Muscle layer of duodenum (tissue), 2 donors: ENCODE measurements around the gene PRPSAP2.

ENCODE experiments used
- H3K27ac ChIP-seq: one replicate; pipeline ENCODE4 v1.7.0; 2013; ENCODE audit warnings: mild to moderate bottlenecking, low read length
- H3K27me3 ChIP-seq: one replicate; pipeline ENCODE4 v1.7.0; 2013; ENCODE audit warnings: low read depth, mild to moderate bottlenecking, control low read depth, low read length
- H3K36me3 ChIP-seq, 2 donors: one replicate each; pipeline ENCODE4 v1.7.0; 2013; ENCODE audit warnings: low read length in 2 of 2, control low read depth in 1 of 2, mild to moderate bottlenecking in 1 of 2; ENCODE audit not compliant: insufficient read depth in 2 of 2, control insufficient read depth in 1 of 2
- H3K4me1 ChIP-seq, 2 donors: one replicate each; pipeline ENCODE4 v1.7.0; 2013; ENCODE audit warnings: low read length in 2 of 2, mild to moderate bottlenecking in 2 of 2, control low read depth in 1 of 2, moderate library complexity in 1 of 2; ENCODE audit not compliant: insufficient read depth in 2 of 2, control insufficient read depth in 1 of 2
- H3K4me3 ChIP-seq, 2 donors: one replicate each; pipeline ENCODE4 v1.7.0; 2013; ENCODE audit warnings: low read length in 2 of 2, low read depth in 1 of 2, mild to moderate bottlenecking in 1 of 2
- H3K9me3 ChIP-seq, 2 donors: one replicate each; pipeline ENCODE4 v1.7.0; 2013; ENCODE audit warnings: low read length in 2 of 2, control low read depth in 1 of 2, mild to moderate bottlenecking in 1 of 2; ENCODE audit not compliant: control insufficient read depth in 1 of 2
- donor health status: healthy.

PRPSAP2 gene

GRCh38 chr17:18958611-18959010, 100.7 kb downstream of the PRPSAP2 start:
- H3K4me3 ChIP-seq, result no peak overlapping the region
- no peak overlapping the region for H3K27ac ChIP-seq
- no peaks in the 10 kb centered on the region for H3K36me3 ChIP-seq
- peaks cover 0 to 7% of the 10 kb centered on the region in 2 donors for H3K4me1 ChIP-seq
- H3K9me3 ChIP-seq, result no peaks in the 10 kb centered on the region
- H3K27me3 ChIP-seq, result no peaks in the 10 kb centered on the region

GRCh38 chr17:18959071-18959844, 101.3 kb downstream of the PRPSAP2 start:
- Histone ChIP-seq H3K27ac (no peak overlapping the region), H3K36me3 (no peaks in the 10 kb centered on the region), H3K4me1 (peaks cover 0 to 7% of the 10 kb centered on the region in 2 donors), H3K27me3 (no peaks in the 10 kb centered on the region), H3K9me3 (no peaks in the 10 kb centered on the region), H3K4me3 (no peak overlapping the region)

DNA sequence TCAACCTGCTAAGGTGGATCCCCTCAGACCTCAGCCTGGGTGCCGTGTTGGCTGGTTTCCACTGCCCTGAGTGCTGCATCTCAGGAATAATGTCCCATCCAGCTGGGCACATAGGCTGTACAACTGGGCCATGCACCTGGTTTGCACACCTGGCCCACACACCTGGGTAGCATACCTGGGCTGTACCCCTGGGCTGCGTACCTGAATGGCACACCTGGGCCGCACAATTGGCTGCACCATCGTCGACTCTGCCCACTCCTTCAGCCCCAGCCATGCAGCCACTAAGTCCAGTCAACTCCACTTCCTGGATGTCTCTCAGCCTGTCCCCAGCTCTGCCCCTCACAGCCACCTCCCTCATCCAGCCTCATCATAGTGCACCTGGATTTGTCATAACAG, 101.9 kb downstream of the PRPSAP2 start:
- no peaks in the 10 kb centered on the region for H3K9me3 ChIP-seq
- H3K27ac ChIP-seq, result no peak overlapping the region
- peaks cover 0 to 7% of the 10 kb centered on the region in 2 donors for H3K4me1 ChIP-seq
- H3K27me3 ChIP-seq, result no peaks in the 10 kb centered on the region
- no peak overlapping the region for H3K4me3 ChIP-seq
- no peaks in the 10 kb centered on the region for H3K36me3 ChIP-seq

DNA sequence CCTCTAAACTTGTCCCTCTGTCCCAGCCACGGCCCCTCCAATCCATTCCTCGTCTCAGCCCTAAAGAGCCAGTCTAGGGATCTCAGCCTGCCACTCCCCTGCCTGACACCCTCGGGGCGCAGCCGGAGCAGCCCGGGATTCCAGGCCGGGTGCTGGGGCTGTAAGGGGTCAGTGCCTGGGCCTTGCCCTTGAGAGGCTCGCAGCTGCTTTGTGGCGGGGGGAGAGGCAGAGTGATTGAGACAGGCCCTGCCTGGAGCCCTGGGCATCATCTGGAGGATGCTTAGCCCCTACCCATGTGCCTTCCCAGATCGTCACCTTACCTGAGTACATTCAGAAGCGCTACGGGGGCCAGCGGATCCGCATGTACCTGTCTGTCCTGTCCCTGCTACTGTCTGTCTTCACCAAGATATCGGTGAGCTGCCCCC, 102.3 kb downstream of the PRPSAP2 start:
- Histone ChIP-seq H3K27me3 (no peaks in the 10 kb centered on the region), H3K9me3 (no peaks in the 10 kb centered on the region), H3K27ac (no peak overlapping the region), H3K4me3 (no peak overlapping the region), H3K36me3 (no peaks in the 10 kb centered on the region), H3K4me1 (peaks cover 0 to 7% of the 10 kb centered on the region in 2 donors)

- Histone ChIP-seq H3K4me1 (peaks cover 0 to 7% of the 10 kb centered on the region in 2 donors), H3K27me3 (no peaks in the 10 kb centered on the region), H3K9me3 (no peaks in the 10 kb centered on the region), H3K4me3 (no peak overlapping the region), H3K36me3 (no peaks in the 10 kb centered on the region), H3K27ac (no peak overlapping the region)
Observed at GRCh38 chr17:18960803-18961511, 103.0 kb downstream of the PRPSAP2 start.

DNA sequence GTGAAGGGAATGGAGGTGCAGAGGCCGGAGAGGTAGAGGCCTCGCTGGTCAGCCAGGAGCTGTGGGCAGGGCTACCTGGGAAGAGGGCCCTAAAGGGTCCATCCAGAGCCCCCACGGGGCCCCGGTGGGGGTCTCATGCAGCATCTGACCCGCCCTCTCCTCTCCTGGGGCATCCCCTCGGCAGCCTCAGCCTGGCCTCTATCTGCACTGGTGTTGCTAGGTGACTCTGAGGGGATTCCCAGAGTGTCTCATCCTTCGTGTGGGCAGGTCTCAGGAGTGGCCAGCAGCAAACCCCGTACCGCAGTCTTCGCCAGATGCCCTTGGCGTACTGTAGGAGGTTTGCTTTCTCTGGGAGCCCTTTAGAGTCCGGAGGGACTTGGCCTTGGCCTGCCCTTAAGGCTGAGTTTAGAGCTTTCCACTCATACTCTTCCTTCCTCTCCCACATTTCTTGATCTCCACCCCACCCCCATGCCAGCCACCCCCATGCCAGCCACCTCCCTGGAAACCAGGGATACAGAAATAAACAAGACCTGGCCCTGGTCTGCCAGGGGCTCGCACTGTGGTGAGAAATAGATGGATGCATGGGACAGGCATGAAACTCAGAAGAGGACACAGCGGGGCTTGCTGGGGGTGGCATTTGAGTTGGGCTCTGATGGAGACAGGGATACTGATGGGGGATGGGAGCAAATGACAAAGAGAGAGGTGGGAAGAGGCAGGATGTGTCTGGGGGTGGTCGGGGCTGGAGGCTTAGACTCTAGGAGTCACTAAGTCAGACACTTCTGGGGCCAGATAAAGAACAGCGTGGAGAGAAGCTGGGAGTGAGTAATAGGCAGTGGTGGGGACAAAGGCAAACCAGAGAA, 103.9 kb downstream of the PRPSAP2 start:
- no peak overlapping the region for H3K4me3 ChIP-seq
- no peaks in the 10 kb centered on the region for H3K27me3 ChIP-seq
- no peaks in the 10 kb centered on the region for H3K9me3 ChIP-seq
- peaks cover 0 to 7% of the 10 kb centered on the region in 2 donors for H3K4me1 ChIP-seq
- H3K36me3 ChIP-seq, result no peaks in the 10 kb centered on the region
- no peak overlapping the region for H3K27ac ChIP-seq

GRCh38 chr17:18962494-18962815, 104.5 kb downstream of the PRPSAP2 start:
- no peaks in the 10 kb centered on the region for H3K9me3 ChIP-seq
- H3K36me3 ChIP-seq, result no peaks in the 10 kb centered on the region
- no peak overlapping the region for H3K27ac ChIP-seq
- H3K4me3 ChIP-seq, result no peak overlapping the region
- peaks cover under 1 to 7% of the 10 kb centered on the region in 2 donors for H3K4me1 ChIP-seq
- no peaks in the 10 kb centered on the region for H3K27me3 ChIP-seq

- Histone ChIP-seq H3K9me3 (no peaks in the 10 kb centered on the region), H3K36me3 (no peaks in the 10 kb centered on the region), H3K4me3 (no peak overlapping the region), H3K27me3 (no peaks in the 10 kb centered on the region), H3K27ac (no peak overlapping the region), H3K4me1 (peaks cover 2 to 10% of the 10 kb centered on the region in 2 donors)
Observed at GRCh38 chr17:18963126-18964017, 105.4 kb downstream of the PRPSAP2 start.

GRCh38 chr17:18964018-18964351, 106.1 kb downstream of the PRPSAP2 start:
- no peaks in the 10 kb centered on the region for H3K9me3 ChIP-seq
- peaks cover 2 to 10% of the 10 kb centered on the region in 2 donors for H3K4me1 ChIP-seq
- no peak overlapping the region for H3K27ac ChIP-seq
- H3K4me3 ChIP-seq, result no peak overlapping the region
- H3K27me3 ChIP-seq, result no peaks in the 10 kb centered on the region
- no peaks in the 10 kb centered on the region for H3K36me3 ChIP-seq

DNA sequence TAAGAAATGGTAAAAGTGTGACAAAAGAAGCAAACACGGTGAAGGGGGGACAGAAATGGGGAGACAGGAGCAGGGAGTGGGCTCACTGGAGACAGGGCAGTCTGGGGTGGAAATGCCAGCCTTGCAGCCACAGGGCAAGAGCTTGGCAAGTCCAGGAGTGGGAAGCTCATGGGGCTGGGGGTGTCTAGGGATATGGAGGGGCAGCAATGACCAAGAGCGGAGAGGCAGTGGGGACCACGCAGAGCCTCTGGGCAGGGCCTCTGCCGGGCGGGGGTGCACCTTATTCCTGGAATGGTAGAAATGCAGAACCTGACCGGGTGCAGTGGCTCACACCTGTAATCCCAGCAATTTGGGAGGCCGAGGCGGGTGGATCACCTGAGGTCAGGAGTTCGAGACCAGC, 106.6 kb downstream of the PRPSAP2 start:
- no peaks in the 10 kb centered on the region for H3K36me3 ChIP-seq
- H3K9me3 ChIP-seq, result no peaks in the 10 kb centered on the region
- no peak overlapping the region for H3K4me3 ChIP-seq
- no peak overlapping the region for H3K27ac ChIP-seq
- H3K4me1 ChIP-seq, result peaks cover 2 to 10% of the 10 kb centered on the region in 2 donors
- no peaks in the 10 kb centered on the region for H3K27me3 ChIP-seq
